Testis (tissue), 3 donors: Measurements from ENCODE around the gene FHL2. TPM values are rescaled to one million over a fixed set of nuclear protein-coding genes. Genes with fewer than 3 reads are reported as not detected.

Experiments
- DNase-seq: peaks from one replicate; pipeline ENCODE4 v3.0.0-alpha.2; 2019
- H3K27ac ChIP-seq, 2 donors: fragments of 200-600 bp; sonication (generic); one replicate each; pipeline ENCODE4 v1.5.1; 2019
- H3K27me3 ChIP-seq: fragments of 200-600 bp; sonication (generic); one replicate; pipeline ENCODE4 v1.5.1; 2019
- H3K36me3 ChIP-seq: fragments of 200-600 bp; sonication (generic); one replicate; pipeline ENCODE4 v1.5.1; 2017; ENCODE audit warnings: low read depth; ENCODE audit errors: missing control alignments
- H3K4me1 ChIP-seq: fragments of 200-600 bp; sonication (generic); one replicate; pipeline ENCODE4 v1.5.1; 2019
- H3K4me3 ChIP-seq, 2 donors: fragments of 200-600 bp; sonication (generic); one replicate each; pipeline ENCODE4 v1.5.1; 2017 to 2019
- H3K9me3 ChIP-seq: fragments of 200-600 bp; sonication (generic); one replicate; pipeline ENCODE4 v1.5.1; 2017
- POLR2A ChIP-seq: fragments of 450-650 bp; IDR thresholded peaks from one replicate; pipeline ENCODE4 v1.6.1; 2017; ENCODE audit warnings: antibody characterized with exemption, mild to moderate bottlenecking, moderate library complexity
- WGBS, 2 donors: methylation state at CpG; one replicate each; pipeline ENCODE4 v1.1.5; 2018; 5-methylcytosine and 5-hydroxymethylcytosine counted together
- intact Hi-C: fragments of 100-400 bp; cut with DNase I; formaldehyde crosslinking; loops from one replicate; pipeline ENCODE4 v1.15.1; 2023; ENCODE audit warnings: low total_unique reads
- polyA plus RNA-seq: library from polyadenylated mRNA; stranded (reverse); fragments of 350-450 nt; fragmentation: Illumina TruSeq; extraction: RNeasy Lipid Tissue Mini Kit (QIAGEN cat#74804); gene quantifications from one replicate; pipeline ENCODE4 v1.2.3, GENCODE V29; 2014; ENCODE audit warnings: low read depth, low replicate concordance; ENCODE audit not compliant: insufficient read depth
- total RNA-seq, 2 donors: library from RNA; depleted of rRNA; stranded (reverse); fragments of >200 nt; gene quantifications; one replicate each; pipeline ENCODE4 v1.2.3, GENCODE V29; 2016
- TF ChIP-seq, protein P1 (sequence below), 3 experiments: fragments of 450-650 bp in 2 of 3; fragments of 200-600 bp in 1 of 3; sonication (generic) in 1 of 3; IDR thresholded peaks; one replicate each; pipeline ENCODE4 v1.5.1; 2016 to 2019; ENCODE audit warnings: antibody characterized with exemption in 3 of 3, mild to moderate bottlenecking in 2 of 3, moderate library complexity in 1 of 3

Gene FHL2
- total and polyA plus RNA-seq, 3 donors from 2014 or later = 76.9 to 154 (median 99.3) TPM

DNA sequence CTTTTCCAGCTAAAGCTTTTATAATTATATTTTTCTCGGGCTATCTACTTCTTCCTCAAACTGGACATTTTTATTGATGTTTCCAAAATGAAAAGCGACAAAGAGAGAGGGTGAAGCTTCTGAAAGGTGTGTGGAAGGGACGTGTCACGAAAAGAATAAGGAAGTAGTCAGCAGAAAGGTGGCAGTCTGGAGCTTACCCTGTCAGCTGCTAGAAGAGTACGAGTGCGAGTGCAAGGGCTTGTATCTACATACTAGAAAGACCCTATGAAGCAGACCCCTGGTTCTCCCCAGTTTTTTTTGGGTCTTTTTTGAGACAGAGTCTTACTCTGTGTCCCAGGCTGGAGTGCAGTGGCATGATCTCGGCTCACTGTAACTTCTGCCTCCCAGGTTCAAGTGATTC lies 14.6 kb downstream of the FHL2 start:
- no peaks in the 10 kb centered on the region for H3K36me3 ChIP-seq
- H3K4me3 ChIP-seq = no peak overlapping the region
- peaks cover 66% of the 10 kb centered on the region for H3K4me1 ChIP-seq
- no peaks in the 10 kb centered on the region for H3K27me3 ChIP-seq
- DNase-seq = no peak
- whole genome bisulfite sequencing, 2 donors = 41 to 43% methylated on average over 7 of the region's 7 CpGs
- TF ChIP-seq, protein P1, sequence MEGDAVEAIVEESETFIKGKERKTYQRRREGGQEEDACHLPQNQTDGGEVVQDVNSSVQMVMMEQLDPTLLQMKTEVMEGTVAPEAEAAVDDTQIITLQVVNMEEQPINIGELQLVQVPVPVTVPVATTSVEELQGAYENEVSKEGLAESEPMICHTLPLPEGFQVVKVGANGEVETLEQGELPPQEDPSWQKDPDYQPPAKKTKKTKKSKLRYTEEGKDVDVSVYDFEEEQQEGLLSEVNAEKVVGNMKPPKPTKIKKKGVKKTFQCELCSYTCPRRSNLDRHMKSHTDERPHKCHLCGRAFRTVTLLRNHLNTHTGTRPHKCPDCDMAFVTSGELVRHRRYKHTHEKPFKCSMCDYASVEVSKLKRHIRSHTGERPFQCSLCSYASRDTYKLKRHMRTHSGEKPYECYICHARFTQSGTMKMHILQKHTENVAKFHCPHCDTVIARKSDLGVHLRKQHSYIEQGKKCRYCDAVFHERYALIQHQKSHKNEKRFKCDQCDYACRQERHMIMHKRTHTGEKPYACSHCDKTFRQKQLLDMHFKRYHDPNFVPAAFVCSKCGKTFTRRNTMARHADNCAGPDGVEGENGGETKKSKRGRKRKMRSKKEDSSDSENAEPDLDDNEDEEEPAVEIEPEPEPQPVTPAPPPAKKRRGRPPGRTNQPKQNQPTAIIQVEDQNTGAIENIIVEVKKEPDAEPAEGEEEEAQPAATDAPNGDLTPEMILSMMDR (IDR thresholded peaks at IDR 0.05) = no peak
- no peak for TF ChIP-seq POLR2A
- no peaks in the 10 kb centered on the region for H3K9me3 ChIP-seq
- H3K27ac ChIP-seq = peak overlapping the region; percentile 27 to 84
- intact Hi-C loops = no loop called here

DNA sequence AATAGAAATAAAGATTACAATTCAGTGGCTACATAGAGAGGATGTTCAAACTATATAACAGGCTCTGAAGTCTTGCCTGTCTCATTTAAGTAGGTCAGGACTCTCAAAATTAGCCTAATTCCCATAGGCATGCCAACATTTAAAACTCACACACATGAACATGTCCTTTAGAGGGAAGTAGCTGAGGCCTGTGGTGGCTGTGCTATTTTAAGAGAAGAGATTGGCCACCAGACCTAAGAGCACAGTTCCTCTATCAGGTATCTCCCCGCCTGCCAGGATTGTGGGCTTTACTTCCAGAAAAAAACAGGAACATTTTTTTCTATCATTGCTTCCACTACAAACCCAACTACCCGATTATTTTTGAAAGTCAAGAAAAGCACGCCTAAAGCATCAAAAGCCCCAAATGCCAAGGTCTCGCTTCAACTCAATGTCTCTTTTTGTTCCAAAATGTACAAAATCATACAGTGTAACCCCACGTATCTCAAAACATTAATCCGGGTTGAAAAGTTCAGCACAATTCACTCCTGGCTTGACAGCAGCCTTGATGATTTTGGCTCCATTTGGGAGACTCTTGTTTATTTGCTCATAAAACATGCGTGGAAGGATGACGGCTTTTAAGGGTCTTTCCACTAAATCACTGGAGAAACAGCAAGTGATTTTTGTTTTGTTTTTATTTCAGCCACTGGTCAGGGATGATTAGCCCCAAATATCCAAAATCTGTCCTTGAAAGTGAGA lies 15.3 kb downstream of the FHL2 start:
- Histone ChIP-seq H3K4me1 (peaks cover 71% of the 10 kb centered on the region), H3K36me3 (no peaks in the 10 kb centered on the region), H3K27me3 (no peaks in the 10 kb centered on the region), H3K27ac (peak overlapping the region; percentile 27 to 84), H3K9me3 (no peaks in the 10 kb centered on the region), H3K4me3 (no peak overlapping the region)
- intact Hi-C loops = no loop called here
- no peak for DNase-seq
- WGBS, 2 donors = 22 to 36% methylated on average over 8 of the region's 8 CpGs
- no peak for TF ChIP-seq POLR2A
- TF ChIP-seq, protein P1 (IDR thresholded peaks at IDR 0.05) = no peak

DNA sequence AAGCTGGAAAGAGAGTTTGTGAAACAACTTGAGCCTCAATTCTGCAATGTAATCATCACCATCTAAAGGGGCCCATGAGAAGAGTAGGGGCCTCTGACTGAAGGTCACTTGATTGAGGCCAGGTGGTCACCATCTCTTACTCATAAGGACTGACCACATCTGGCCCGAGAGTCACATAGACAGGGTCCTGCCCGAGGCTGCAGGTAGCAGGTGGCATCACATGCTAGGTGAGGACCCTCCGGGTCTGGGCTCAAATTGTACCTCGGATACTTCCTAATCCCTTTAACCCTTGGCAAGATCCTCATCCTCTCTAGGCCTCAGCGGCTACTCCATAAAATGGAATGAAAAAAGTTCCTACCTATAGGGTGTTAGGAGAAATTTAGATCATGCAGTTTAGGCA lies 16.7 kb downstream of the FHL2 start:
- Histone ChIP-seq H3K9me3 (no peaks in the 10 kb centered on the region), H3K27ac (peak overlapping the region in 1 of 2 donors; percentile 84)
- 78 to 83% methylated on average over 5 of the region's 5 CpGs for WGBS, 2 donors

DNA sequence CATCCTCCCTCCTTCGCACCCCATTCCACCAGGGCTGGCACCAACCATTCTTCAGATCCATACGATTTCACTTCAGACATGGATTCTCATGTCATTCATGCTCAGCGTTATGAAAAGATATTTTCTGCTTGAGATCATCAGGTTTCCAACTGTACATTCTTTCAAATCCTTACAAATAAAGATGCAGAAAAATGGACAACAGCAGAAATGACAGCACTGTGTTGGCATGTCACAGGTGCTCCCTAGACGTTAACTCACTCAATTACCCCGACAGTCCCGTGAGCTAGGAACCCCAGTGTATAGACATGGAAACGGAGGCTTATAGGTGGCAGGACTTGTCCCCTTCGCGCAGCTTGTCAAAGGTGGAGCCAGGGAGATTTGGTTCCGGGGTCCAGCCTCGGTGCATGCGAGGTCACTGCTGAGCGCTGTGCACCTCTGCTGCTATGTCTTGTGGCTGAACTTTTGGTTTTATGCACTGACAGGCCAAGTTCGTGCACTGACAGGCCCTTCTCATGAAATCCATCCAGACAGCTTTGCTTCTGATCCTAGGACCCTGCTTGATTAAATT lies 17.7 kb downstream of the FHL2 start:
- DNase-seq = no peak
- Histone ChIP-seq H3K36me3 (no peaks in the 10 kb centered on the region), H3K27me3 (no peaks in the 10 kb centered on the region), H3K27ac (peak overlapping the region; percentile 9 to 84), H3K4me1 (peaks cover 80% of the 10 kb centered on the region), H3K9me3 (no peaks in the 10 kb centered on the region), H3K4me3 (no peak overlapping the region)
- intact Hi-C loops = no loop called here
- 53 to 76% methylated on average over 14 of the region's 14 CpGs for WGBS, 2 donors
- no peak for TF ChIP-seq POLR2A
- TF ChIP-seq, protein P1 (IDR thresholded peaks at IDR 0.05) = no peak

More for the DNA sequence above, 16.7 kb downstream of the FHL2 start:
- Histone ChIP-seq H3K36me3 (no peaks in the 10 kb centered on the region), H3K27me3 (no peaks in the 10 kb centered on the region), H3K4me3 (no peak overlapping the region), H3K4me1 (peaks cover 78% of the 10 kb centered on the region)
- intact Hi-C loops = no loop called here
- TF ChIP-seq POLR2A = no peak
- no peak for DNase-seq

GRCh38 chr2:105380432-105381100 lies 18.3 kb downstream of the FHL2 start:
- intact Hi-C loops = no loop called here
- peaks cover 81% of the 10 kb centered on the region for H3K4me1 ChIP-seq
- TF ChIP-seq, protein P1 (IDR thresholded peaks at IDR 0.05) = no peak
- TF ChIP-seq POLR2A = no peak
- DNase-seq = no peak
- no peak overlapping the region for H3K4me3 ChIP-seq
- no peaks in the 10 kb centered on the region for H3K9me3 ChIP-seq
- H3K36me3 ChIP-seq = no peaks in the 10 kb centered on the region
- 59 to 61% methylated on average over 9 of the region's 9 CpGs for WGBS, 2 donors
- no peaks in the 10 kb centered on the region for H3K27me3 ChIP-seq
- peak overlapping the region; percentile 56 to 84 for H3K27ac ChIP-seq
